ENCODE measurements around the gene C12orf50. TPM values are rescaled to one million over a fixed set of nuclear protein-coding genes. Genes with fewer than 3 reads are reported as not detected.

C12orf50 gene
- total RNA-seq, 4 donors from 2014 or later, result not detected

- no peaks in the 10 kb centered on the region for H3K27me3 ChIP-seq
- ATAC-seq, result no peak
- H3K9me3 ChIP-seq, result no peaks in the 10 kb centered on the region
- H3K4me1 ChIP-seq, result no peaks in the 10 kb centered on the region
- WGBS, 2 donors (ENCODE audit: low coverage in 1 of 2), result 69 to 85% methylated on average over 2 to 4 of the region's 4 CpGs
- TF ChIP-seq CTCF (IDR thresholded peaks at IDR 0.05) (no peak), POLR2AphosphoS5 (IDR thresholded peaks at IDR 0.05) (no peak), POLR2A (IDR thresholded peaks at IDR 0.05) (no peak), EP300 (IDR thresholded peaks at IDR 0.05) (no peak)
- no peak overlapping the region for H3K27ac ChIP-seq
- peaks cover 0 to 63% of the 10 kb centered on the region in 2 donors for H3K36me3 ChIP-seq
- no peak overlapping the region for H3K4me3 ChIP-seq
Measured at GRCh38 chr12:88057994-88058718, 29.0 kb upstream of the C12orf50 start.

- TF ChIP-seq EP300 (IDR thresholded peaks at IDR 0.05), result no peak
- TF ChIP-seq POLR2A (IDR thresholded peaks at IDR 0.05), result no peak
- TF ChIP-seq POLR2AphosphoS5 (IDR thresholded peaks at IDR 0.05), result no peak
- no peak for TF ChIP-seq CTCF (IDR thresholded peaks at IDR 0.05)
- H3K27ac ChIP-seq, result no peak overlapping the region
- 60 to 71% methylated on average over 2 of the region's 2 CpGs for WGBS, 2 donors (ENCODE audit: low coverage in 1 of 2)
- no peaks in the 10 kb centered on the region for H3K27me3 ChIP-seq
- no peak overlapping the region for H3K4me3 ChIP-seq
- no peak for ATAC-seq
- no peaks in the 10 kb centered on the region for H3K9me3 ChIP-seq
- no peaks in the 10 kb centered on the region for H3K4me1 ChIP-seq
- peaks cover 0 to 68% of the 10 kb centered on the region in 2 donors for H3K36me3 ChIP-seq
Measured at GRCh38 chr12:88056571-88056970, 27.4 kb upstream of the C12orf50 start.

- 75 to 100% methylated on average over 1 of the region's 1 CpG for WGBS, 2 donors (ENCODE audit: low coverage in 1 of 2)
- Histone ChIP-seq H3K27me3 (no peaks in the 10 kb centered on the region), H3K4me1 (no peaks in the 10 kb centered on the region), H3K4me3 (no peak overlapping the region), H3K9me3 (no peaks in the 10 kb centered on the region), H3K27ac (no peak overlapping the region), H3K36me3 (peaks cover 0 to 81% of the 10 kb centered on the region in 2 donors)
- ATAC-seq, result no peak
- TF ChIP-seq POLR2AphosphoS5 (IDR thresholded peaks at IDR 0.05) (no peak), CTCF (IDR thresholded peaks at IDR 0.05) (peak in 2 of 4 experiments; percentile 19 to 25)
Measured at GRCh38 chr12:88052686-88053085, 23.5 kb upstream of the C12orf50 start.

GRCh38 chr12:88044035-88044434 is 14.8 kb upstream of the C12orf50 start:
- Histone ChIP-seq H3K4me3 (no peak overlapping the region), H3K36me3 (peaks cover 4 to 58% of the 10 kb centered on the region in 2 donors), H3K27ac (no peak overlapping the region), H3K27me3 (no peaks in the 10 kb centered on the region), H3K9me3 (no peaks in the 10 kb centered on the region), H3K4me1 (peaks cover 0 to 16% (median 0%) of the 10 kb centered on the region in 3 donors)
- ATAC-seq, result no peak
- WGBS, 2 donors (ENCODE audit: low coverage in 1 of 2), result 83 to 99% methylated on average over 5 of the region's 5 CpGs
- TF ChIP-seq POLR2A (IDR thresholded peaks at IDR 0.05) (no peak), CTCF (IDR thresholded peaks at IDR 0.05) (no peak), POLR2AphosphoS5 (IDR thresholded peaks at IDR 0.05) (no peak), EP300 (IDR thresholded peaks at IDR 0.05) (no peak)

GRCh38 chr12:88037770-88038169 is 8.6 kb upstream of the C12orf50 start:
- TF ChIP-seq EP300 (IDR thresholded peaks at IDR 0.05) (no peak), POLR2AphosphoS5 (IDR thresholded peaks at IDR 0.05) (no peak), POLR2A (IDR thresholded peaks at IDR 0.05) (no peak), CTCF (IDR thresholded peaks at IDR 0.05) (no peak)
- H3K27ac ChIP-seq, result no peak overlapping the region
- no peak overlapping the region for H3K4me3 ChIP-seq
- ATAC-seq, result no peak
- H3K36me3 ChIP-seq, result no peaks in the 10 kb centered on the region
- H3K4me1 ChIP-seq, result peaks cover 0 to 55% (median 0%) of the 10 kb centered on the region in 3 donors
- H3K27me3 ChIP-seq, result no peaks in the 10 kb centered on the region
- WGBS, 2 donors (ENCODE audit: low coverage in 1 of 2), result 62 to 83% methylated on average over 1 of the region's 1 CpG
- no peaks in the 10 kb centered on the region for H3K9me3 ChIP-seq

Data from gastroesophageal sphincter (tissue), 4 donors.